NCI-H2196 (cell line): ENCODE results near the gene TDRD3.

Experiments
- DNase-seq: peaks from one replicate; lab custom pipeline; 2025; ENCODE audit not compliant: unreplicated experiment; lab: John Stamatoyannopoulos, UW

The TDRD3 gene

GRCh38 chr13:60572003-60572798 is 175.2 kb downstream of the TDRD3 start:
- DNase-seq = no peak

GRCh38 chr13:60572855-60573254 is 175.8 kb downstream of the TDRD3 start:
- no peak for DNase-seq

- no peak for DNase-seq
Observed at GRCh38 chr13:60574735-60575134, 177.7 kb downstream of the TDRD3 start.

- no peak for DNase-seq
Observed at GRCh38 chr13:60575142-60575541, 178.1 kb downstream of the TDRD3 start.

GRCh38 chr13:60577761-60578160 is 180.7 kb downstream of the TDRD3 start:
- DNase-seq = no peak

GRCh38 chr13:60583196-60583888 is 186.3 kb downstream of the TDRD3 start:
- DNase-seq = no peak

GRCh38 chr13:60583911-60584753 is 187.1 kb downstream of the TDRD3 start:
- DNase-seq = no peak

- no peak for DNase-seq
Observed at GRCh38 chr13:60584976-60585375, 188.0 kb downstream of the TDRD3 start.

GRCh38 chr13:60590800-60591747 is 194.1 kb downstream of the TDRD3 start:
- no peak for DNase-seq

- DNase-seq = no peak
Observed at GRCh38 chr13:60603049-60603448, 206.0 kb downstream of the TDRD3 start.

- DNase-seq = no peak
Observed at GRCh38 chr13:60604058-60604457, 207.0 kb downstream of the TDRD3 start.

GRCh38 chr13:60608954-60609353 is 211.9 kb downstream of the TDRD3 start:
- DNase-seq = no peak

GRCh38 chr13:60611523-60611922 is 214.5 kb downstream of the TDRD3 start:
- DNase-seq = no peak

- no peak for DNase-seq
Observed at GRCh38 chr13:60612593-60612992, 215.6 kb downstream of the TDRD3 start.

- DNase-seq = no peak
Observed at GRCh38 chr13:60613080-60613479, 216.1 kb downstream of the TDRD3 start.

- DNase-seq = no peak
Observed at GRCh38 chr13:60617991-60618733, 221.1 kb downstream of the TDRD3 start.

GRCh38 chr13:60619461-60619860 is 222.4 kb downstream of the TDRD3 start:
- no peak for DNase-seq

GRCh38 chr13:60620611-60621395 is 223.8 kb downstream of the TDRD3 start:
- no peak for DNase-seq

GRCh38 chr13:60623151-60623550 is 226.1 kb downstream of the TDRD3 start:
- DNase-seq = no peak
